ENCODE data around the gene UGP2. TPM values are rescaled to one million over a fixed set of nuclear protein-coding genes. Genes with fewer than 3 reads are reported as not detected.

UGP2 gene
- total RNA-seq, 1 experiment from 2014 or later = 76.1 TPM

DNA sequence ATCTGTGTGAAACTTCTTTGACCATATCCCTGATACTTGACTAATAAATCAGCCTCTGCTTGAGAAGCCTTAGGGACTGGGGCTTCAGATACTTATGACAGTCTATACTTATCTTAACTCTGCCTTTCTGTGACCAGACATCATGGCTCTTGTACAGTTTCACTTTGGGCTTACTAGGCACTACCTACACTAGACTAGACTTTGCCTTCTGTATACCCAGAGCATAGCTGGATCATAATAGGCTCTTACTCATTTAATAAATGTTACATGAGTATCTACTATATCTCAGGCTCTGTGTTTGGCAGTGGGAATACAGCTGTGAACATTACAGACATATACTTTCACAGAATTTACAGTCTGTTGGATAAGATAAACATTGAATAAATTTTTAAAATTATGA is 9.0 kb downstream of the UGP2 start:
- no peak for ATAC-seq
- H3K36me3 ChIP-seq (ENCODE audit: control insufficient read depth, insufficient read depth, low read length) = no peaks in the 10 kb centered on the region
- TF ChIP-seq, protein P1, sequence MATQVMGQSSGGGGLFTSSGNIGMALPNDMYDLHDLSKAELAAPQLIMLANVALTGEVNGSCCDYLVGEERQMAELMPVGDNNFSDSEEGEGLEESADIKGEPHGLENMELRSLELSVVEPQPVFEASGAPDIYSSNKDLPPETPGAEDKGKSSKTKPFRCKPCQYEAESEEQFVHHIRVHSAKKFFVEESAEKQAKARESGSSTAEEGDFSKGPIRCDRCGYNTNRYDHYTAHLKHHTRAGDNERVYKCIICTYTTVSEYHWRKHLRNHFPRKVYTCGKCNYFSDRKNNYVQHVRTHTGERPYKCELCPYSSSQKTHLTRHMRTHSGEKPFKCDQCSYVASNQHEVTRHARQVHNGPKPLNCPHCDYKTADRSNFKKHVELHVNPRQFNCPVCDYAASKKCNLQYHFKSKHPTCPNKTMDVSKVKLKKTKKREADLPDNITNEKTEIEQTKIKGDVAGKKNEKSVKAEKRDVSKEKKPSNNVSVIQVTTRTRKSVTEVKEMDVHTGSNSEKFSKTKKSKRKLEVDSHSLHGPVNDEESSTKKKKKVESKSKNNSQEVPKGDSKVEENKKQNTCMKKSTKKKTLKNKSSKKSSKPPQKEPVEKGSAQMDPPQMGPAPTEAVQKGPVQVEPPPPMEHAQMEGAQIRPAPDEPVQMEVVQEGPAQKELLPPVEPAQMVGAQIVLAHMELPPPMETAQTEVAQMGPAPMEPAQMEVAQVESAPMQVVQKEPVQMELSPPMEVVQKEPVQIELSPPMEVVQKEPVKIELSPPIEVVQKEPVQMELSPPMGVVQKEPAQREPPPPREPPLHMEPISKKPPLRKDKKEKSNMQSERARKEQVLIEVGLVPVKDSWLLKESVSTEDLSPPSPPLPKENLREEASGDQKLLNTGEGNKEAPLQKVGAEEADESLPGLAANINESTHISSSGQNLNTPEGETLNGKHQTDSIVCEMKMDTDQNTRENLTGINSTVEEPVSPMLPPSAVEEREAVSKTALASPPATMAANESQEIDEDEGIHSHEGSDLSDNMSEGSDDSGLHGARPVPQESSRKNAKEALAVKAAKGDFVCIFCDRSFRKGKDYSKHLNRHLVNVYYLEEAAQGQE (IDR thresholded peaks at IDR 0.05; ENCODE audit: insufficient read depth in 1 of 2, low read depth in 2 of 2, low read length in 1 of 2) = no peak
- TF ChIP-seq SIN3A (IDR thresholded peaks at IDR 0.05; ENCODE audit: borderline replicate concordance, insufficient read depth, low read depth, low read length) (no peak), POLR2AphosphoS5 (IDR thresholded peaks at IDR 0.05; ENCODE audit: low read depth, low read length) (no peak), TCF7L2 (IDR thresholded peaks at IDR 0.05; ENCODE audit: low read depth, low read length) (no peak)
- TF ChIP-seq, protein P2, sequence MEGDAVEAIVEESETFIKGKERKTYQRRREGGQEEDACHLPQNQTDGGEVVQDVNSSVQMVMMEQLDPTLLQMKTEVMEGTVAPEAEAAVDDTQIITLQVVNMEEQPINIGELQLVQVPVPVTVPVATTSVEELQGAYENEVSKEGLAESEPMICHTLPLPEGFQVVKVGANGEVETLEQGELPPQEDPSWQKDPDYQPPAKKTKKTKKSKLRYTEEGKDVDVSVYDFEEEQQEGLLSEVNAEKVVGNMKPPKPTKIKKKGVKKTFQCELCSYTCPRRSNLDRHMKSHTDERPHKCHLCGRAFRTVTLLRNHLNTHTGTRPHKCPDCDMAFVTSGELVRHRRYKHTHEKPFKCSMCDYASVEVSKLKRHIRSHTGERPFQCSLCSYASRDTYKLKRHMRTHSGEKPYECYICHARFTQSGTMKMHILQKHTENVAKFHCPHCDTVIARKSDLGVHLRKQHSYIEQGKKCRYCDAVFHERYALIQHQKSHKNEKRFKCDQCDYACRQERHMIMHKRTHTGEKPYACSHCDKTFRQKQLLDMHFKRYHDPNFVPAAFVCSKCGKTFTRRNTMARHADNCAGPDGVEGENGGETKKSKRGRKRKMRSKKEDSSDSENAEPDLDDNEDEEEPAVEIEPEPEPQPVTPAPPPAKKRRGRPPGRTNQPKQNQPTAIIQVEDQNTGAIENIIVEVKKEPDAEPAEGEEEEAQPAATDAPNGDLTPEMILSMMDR (IDR thresholded peaks at IDR 0.05) = no peak
- peaks cover 3% of the 10 kb centered on the region; the same call in 1 of the 2 replicates for H3K9me3 ChIP-seq (ENCODE audit: control insufficient read depth, insufficient read depth, low read depth, low read length)
- POLR2A ChIA-PET = no interaction called here
- no TSS peak for BruUV-seq (replicated peaks)
- DNase-seq (ENCODE audit: low read depth, low spot score) = no peak
- CTCF ChIA-PET = interaction anchor here (0.8 kb wide), 1 partner anchor 472 kb away, joined by 3 read pairs; no protein-coding TSS in a partner anchor
- no peak overlapping the region for H3K27ac ChIP-seq (ENCODE audit: low read length)
- in situ Hi-C loops (cut with HindIII; ENCODE audit: low pct_unique_long_range_greater_than_20kb, low sequenced_read_pairs) (no loop called here), intact Hi-C loops (cut with micrococcal nuclease; ENCODE audit: unreplicated experiment) (no loop called here)
- H3K4me3 ChIP-seq (ENCODE audit: low read depth in 2 of 2, low read length in 2 of 2) = no peak overlapping the region
- peaks cover 13% of the 10 kb centered on the region for H3K4me1 ChIP-seq (ENCODE audit: control insufficient read depth, insufficient read depth, low read length)
- H3K27me3 ChIP-seq (ENCODE audit: control insufficient read depth, insufficient read depth, low read length) = no peaks in the 10 kb centered on the region

DNA sequence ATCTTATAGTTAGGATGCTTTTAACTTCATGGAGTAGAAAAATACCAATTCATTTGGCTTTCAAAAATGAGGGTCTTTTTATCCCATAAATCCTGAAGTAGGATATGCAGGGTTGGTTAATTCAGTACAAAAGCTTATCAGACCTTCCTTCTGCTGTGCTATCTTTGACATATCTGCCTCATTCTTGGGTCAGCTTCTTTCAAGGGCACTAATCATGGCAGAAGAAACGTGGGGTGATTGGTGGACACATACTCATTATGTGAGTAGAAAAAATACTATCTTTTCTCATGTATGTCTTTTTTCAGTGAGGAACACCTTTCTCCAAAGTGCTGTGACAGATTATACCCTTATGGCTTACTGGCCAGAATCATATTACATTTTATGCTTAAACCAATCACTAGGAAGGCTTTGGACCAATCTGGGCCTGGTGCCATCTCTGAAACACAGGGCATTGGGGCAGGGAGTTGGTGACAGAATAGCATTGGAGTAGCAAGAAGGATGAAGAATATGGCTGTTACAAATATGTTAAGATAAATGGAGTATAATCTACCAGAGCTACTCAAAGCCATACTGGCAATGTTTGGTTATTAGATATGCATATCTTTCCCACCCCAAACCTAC is 10.1 kb downstream of the UGP2 start:
- intact Hi-C loops (cut with micrococcal nuclease; ENCODE audit: unreplicated experiment) = no loop called here
- Histone ChIP-seq H3K27ac (ENCODE audit: low read length) (no peak overlapping the region), H3K9me3 (ENCODE audit: control insufficient read depth, insufficient read depth, low read depth, low read length) (no peaks in the 10 kb centered on the region; the same call in 1 of the 2 replicates), H3K4me3 (ENCODE audit: low read depth in 2 of 2, low read length in 2 of 2) (no peak overlapping the region), H3K27me3 (ENCODE audit: control insufficient read depth, insufficient read depth, low read length) (no peaks in the 10 kb centered on the region), H3K36me3 (ENCODE audit: control insufficient read depth, insufficient read depth, low read length) (no peaks in the 10 kb centered on the region), H3K4me1 (ENCODE audit: control insufficient read depth, insufficient read depth, low read length) (peaks cover 13% of the 10 kb centered on the region)
- ATAC-seq = no peak
- POLR2A ChIA-PET = no interaction called here
- no peak for DNase-seq (ENCODE audit: low read depth, low spot score)
- CTCF ChIA-PET = no interaction called here
- no TSS peak for BruUV-seq (replicated peaks)
- TF ChIP-seq POLR2AphosphoS5 (IDR thresholded peaks at IDR 0.05; ENCODE audit: low read depth, low read length) (no peak), SIN3A (IDR thresholded peaks at IDR 0.05; ENCODE audit: borderline replicate concordance, insufficient read depth, low read depth, low read length) (no peak), TCF7L2 (IDR thresholded peaks at IDR 0.05; ENCODE audit: low read depth, low read length) (no peak)
- TF ChIP-seq, protein P1 (IDR thresholded peaks at IDR 0.05; ENCODE audit: insufficient read depth in 1 of 2, low read depth in 2 of 2, low read length in 1 of 2) = no peak
- TF ChIP-seq, protein P2 (IDR thresholded peaks at IDR 0.05) = no peak
- in situ Hi-C loops (cut with HindIII; ENCODE audit: low pct_unique_long_range_greater_than_20kb, low sequenced_read_pairs) = no loop called here

Data from Panc1 (cell line).